NB4 (cell line): ENCODE measurements around the gene RAB6A.

Source experiments
- DNase-seq: peaks from one replicate; pipeline ENCODE4 v3.0.0; 2010; ENCODE audit warnings: low read depth
- H3K4me3 ChIP-seq: one replicate; pipeline ENCODE4 v1.5.1; 2011; ENCODE audit warnings: mild to moderate bottlenecking, low read depth, low read length, moderate library complexity
- MYC ChIP-seq: IDR thresholded peaks from 2 replicates; pipeline ENCODE4 v1.6.1; 2011; ENCODE audit warnings: low read depth, low read length
- POLR2A ChIP-seq: IDR thresholded peaks from 2 replicates; pipeline ENCODE4 v1.6.1; 2011; ENCODE audit warnings: mild to moderate bottlenecking; ENCODE audit not compliant: insufficient read length; ENCODE audit errors: extremely low read depth
- TF ChIP-seq, protein P1 (sequence below): IDR thresholded peaks from 2 replicates; pipeline ENCODE4 v1.6.1; 2011; ENCODE audit warnings: low read depth, low read length
- TF ChIP-seq, protein P2 (sequence below): IDR thresholded peaks from one replicate; pipeline ENCODE4 v1.5.1; 2012; ENCODE audit warnings: low read depth, low read length

The RAB6A gene

DNA sequence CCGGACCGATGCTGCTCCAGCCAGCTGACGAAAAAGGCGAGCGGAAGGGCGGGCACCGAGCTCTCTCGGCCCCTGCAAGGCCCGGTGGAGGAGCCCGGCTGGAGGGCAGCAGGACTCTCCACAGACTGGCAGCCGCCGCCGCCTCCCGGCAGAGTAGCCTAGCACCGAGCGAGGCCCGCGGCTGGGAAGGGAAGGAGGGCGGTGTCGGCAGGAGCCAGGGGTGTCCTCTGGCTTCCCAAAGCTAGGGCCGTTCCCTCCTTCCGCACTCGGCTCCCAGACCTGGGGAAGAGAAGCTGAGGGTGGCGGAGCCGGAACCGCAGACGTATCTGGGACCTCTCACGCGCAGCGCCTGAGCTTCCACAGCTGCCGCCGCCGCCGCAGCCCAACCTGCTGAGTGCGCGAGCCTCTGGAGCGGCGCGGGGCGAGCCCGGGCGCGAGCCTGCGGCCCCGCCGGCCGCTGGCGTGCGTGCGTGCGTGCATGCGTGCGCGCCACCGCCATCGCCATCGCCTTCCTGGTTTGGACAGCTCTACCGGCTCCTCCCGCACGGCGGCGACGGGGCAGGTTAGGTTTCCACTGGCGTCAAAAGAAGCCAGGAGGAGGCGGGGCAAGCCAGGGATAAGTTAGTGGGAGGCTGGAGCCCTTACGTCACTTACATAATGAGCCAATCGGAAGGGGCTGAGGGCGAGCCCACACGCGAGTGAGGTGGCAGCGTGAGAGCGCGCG lies at the start of gene RAB6A:
Gene RAB6A (minus strand): TSS at position 396 of the 724 bp plus-strand sequence. CDS start 439 bp downstream, outside the sequence.
- peak; percentile 100 for DNase-seq
- peak within 1 kb of the TSS; percentile 84 for H3K4me3 ChIP-seq

DNA sequence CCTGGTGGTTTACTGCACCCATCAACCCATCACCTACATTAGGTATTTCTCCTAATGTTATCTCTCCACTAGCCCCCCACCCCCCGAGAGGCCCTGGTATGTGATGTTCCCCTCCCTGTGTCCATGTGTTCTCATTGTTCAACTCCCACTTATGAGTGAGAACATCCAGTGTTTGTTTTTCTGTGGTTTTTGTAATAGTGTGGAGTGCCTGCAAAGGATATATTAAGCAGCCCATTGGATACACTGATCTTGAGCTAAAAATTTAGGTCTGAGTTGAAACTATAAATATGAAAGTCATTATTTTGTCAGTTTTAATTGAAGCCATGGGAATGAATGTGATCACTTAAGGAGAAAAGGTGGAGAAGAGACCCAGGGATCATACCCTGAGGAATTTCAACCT lies 49.8 kb upstream of the RAB6A start:
- DNase-seq: no peak
- no peak overlapping the region for H3K4me3 ChIP-seq
- TF ChIP-seq POLR2A (no peak), MYC (no peak)
- TF ChIP-seq, protein P1, sequence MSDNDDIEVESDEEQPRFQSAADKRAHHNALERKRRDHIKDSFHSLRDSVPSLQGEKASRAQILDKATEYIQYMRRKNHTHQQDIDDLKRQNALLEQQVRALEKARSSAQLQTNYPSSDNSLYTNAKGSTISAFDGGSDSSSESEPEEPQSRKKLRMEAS: no peak
- TF ChIP-seq, protein P2, sequence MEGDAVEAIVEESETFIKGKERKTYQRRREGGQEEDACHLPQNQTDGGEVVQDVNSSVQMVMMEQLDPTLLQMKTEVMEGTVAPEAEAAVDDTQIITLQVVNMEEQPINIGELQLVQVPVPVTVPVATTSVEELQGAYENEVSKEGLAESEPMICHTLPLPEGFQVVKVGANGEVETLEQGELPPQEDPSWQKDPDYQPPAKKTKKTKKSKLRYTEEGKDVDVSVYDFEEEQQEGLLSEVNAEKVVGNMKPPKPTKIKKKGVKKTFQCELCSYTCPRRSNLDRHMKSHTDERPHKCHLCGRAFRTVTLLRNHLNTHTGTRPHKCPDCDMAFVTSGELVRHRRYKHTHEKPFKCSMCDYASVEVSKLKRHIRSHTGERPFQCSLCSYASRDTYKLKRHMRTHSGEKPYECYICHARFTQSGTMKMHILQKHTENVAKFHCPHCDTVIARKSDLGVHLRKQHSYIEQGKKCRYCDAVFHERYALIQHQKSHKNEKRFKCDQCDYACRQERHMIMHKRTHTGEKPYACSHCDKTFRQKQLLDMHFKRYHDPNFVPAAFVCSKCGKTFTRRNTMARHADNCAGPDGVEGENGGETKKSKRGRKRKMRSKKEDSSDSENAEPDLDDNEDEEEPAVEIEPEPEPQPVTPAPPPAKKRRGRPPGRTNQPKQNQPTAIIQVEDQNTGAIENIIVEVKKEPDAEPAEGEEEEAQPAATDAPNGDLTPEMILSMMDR: no peak

More for the DNA sequence above, at the start of gene RAB6A:
- TF ChIP-seq MYC (peak; percentile 58), POLR2A (peak; percentile 73)
- TF ChIP-seq, protein P1: peak; percentile 57
- TF ChIP-seq, protein P2: no peak

DNA sequence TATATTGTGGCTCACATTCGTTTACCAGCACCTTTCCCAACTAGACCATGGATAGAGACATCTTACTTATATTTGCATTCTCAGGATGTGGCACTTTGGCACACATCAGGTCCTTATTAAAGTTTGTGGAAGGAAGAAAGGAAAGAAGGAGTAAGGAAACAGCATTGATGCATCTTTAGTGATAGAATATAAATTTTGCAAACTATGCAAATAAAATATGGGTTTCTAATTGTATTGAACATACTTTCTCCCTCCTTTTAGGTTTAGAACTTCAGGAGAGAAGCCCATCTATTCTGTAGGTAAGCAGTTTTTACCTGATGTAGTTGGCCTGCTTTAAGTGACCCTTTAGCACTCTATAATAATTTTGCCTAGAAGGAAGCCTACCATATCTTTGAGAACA lies 47.2 kb upstream of the RAB6A start:
- no peak for TF ChIP-seq MYC
- TF ChIP-seq, protein P1: no peak
- no peak for TF ChIP-seq POLR2A
- TF ChIP-seq, protein P2: no peak
- DNase-seq: no peak
- H3K4me3 ChIP-seq: no peak overlapping the region

DNA sequence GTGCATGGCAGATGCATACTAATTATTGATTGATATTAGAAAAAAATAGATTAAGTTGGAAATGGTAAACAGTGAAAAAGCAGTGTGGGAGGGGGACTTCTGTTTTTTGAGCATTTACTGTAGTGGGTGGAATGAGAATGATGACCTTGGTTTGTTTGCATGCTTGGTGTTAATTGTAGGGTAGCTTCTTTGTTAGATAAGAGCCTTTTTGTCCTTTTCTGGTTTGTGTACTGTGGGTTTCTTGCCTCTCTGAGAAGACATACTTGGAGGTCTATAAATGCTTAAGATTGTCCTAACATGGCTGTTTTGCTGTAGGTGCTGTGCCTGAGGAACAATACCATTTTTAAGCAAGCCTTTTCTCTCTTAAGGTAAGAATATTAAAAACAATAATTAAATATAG lies 43.8 kb upstream of the RAB6A start:
- TF ChIP-seq POLR2A: no peak
- no peak for TF ChIP-seq MYC
- TF ChIP-seq, protein P2: no peak
- TF ChIP-seq, protein P1: no peak
- H3K4me3 ChIP-seq: no peak overlapping the region
- no peak for DNase-seq

DNA sequence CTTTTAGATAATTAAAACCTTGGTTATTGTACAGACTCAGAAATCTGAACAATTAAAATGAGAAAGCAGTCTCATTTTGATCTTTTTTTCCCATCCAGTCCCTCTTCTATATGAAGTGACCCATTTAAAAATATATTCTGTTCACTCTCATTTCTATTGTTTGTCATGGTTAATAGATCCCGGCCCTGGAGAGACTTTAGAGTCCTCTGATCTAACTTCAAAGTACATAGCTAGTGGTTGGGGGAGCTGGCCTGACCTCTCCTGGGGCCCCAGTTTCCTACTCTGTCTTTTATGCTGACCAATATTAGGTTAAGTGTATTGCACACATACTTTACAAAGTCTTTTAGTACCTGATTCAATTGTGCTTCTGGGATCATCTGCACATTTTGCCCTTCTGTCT lies 40.3 kb upstream of the RAB6A start:
- no peak for DNase-seq
- no peak for TF ChIP-seq POLR2A
- TF ChIP-seq, protein P1: no peak
- TF ChIP-seq, protein P2: no peak
- TF ChIP-seq MYC: no peak
- no peak overlapping the region for H3K4me3 ChIP-seq
